GM18867 (cell line): Measurements from ENCODE around the gene CFAP46.
"Not testable (repeated sequence)": the region's sequence is repeated elsewhere in the genome, so short reads cannot be mapped to it uniquely, and the experiment has no call there.

Source experiments
- ATAC-seq: cut with Tn5 transposase; IDR thresholded peaks from one replicate; pipeline ENCODE4 v1.9.1; 2021; ENCODE audit warnings: mild to moderate bottlenecking, moderate library complexity; ENCODE audit not compliant: unreplicated experiment

The CFAP46 gene

DNA sequence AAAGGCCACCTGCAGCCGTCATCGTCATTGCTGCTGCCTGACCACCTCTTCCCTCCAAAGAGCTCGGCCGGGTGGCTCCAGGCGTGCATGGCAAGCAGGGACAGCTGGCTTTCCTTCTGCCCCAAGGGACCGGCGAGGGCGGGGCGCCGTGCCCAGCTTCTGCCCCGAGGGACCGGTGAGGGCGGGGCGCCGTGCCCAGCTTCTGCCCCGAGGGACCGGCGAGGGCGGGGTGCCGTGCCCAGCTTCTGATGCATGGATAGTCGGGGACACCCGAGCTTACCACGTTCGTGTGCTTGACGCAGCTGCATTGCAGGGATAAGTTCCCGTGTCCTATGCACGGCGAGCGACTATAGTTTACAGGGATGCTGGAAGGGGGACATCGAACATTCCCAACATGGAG, 27.0 kb downstream of the CFAP46 start:
- ATAC-seq: no peak

DNA sequence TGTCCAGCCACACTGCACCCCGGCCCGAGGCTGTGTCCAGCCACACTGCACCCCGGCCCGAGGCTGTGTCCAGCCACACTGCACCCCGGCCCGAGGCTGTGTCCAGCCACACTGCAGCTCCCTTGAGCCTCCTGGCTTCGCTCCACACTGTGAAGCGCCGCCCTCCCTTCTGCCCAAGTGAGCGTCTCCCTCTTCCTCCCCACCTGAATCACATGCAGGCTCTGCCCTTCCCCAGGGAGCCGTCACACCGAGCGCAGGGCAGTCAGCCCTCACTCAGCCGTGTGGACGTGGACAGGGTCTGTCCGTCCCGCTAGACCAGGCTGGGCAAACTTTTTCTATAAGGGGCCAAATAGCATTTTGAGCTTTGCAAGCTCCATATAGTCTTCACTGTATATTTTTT, 27.6 kb downstream of the CFAP46 start:
- no peak for ATAC-seq

DNA sequence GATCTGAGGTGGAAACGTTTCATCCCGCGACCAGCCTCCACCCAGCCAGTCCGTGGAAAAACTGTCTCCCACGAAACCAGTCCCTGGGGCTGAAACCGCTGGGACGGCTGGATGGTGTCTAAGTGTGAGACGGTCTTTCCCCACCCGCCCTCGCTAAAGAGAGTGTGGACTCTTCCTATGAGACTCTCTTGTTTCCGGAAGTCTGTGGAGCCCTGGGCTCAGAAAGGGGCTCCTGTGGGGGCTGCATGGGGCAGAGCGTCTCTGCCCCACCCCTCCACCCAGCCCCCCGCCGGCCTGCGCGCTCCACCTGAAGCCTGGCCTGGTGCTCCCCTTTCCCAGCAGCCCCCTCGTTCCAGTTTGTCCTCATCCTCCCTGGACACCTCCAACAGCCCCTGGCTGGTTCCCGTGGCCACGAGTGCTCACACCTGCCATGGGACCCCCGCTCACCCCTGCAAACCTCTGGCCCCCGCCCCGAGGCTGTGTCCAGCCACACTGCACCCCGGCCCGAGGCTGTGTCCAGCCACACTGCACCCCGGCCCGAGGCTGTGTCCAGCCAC, 28.7 kb downstream of the CFAP46 start:
- ATAC-seq: no peak

DNA sequence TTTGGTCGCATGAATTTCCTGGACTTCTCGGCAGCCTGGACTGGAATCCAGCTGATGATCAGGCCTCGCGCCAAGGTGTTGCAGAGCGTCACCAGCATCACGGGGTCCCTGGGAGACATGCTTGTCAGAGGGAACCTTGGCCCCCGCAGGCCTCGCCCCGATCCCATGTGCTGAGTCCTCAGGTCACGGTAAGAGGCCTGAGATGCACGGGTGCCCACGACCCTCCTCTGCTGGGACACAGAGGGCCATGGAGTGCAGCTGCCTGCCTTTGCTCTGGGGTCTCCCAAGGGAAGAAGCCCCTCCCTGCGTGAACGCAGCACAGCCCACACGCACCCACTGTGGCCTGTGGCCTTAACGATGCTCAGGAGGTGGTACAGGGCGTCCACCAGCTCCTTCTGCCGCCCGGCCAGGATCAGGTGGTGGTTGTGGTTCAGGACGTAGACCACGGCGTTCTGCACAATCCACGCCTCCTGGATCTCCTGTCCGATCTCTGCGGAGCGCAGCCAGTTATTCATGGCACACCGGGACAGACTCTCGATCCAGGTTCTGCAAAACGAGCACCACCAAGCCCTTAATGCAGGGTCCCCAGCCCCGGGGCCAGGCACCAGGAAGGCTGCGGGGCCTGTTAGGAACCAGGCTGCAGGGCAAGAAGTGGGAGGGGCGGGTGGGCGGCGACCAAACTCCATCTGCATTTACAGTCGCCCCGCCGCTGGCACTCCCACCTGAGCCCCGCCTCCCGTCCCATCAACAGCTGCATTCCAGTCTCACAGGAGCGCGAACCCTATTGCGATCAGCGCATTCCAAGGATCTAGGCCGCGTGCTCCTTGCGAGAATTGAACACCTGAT, 29.4 kb downstream of the CFAP46 start:
- no peak for ATAC-seq

DNA sequence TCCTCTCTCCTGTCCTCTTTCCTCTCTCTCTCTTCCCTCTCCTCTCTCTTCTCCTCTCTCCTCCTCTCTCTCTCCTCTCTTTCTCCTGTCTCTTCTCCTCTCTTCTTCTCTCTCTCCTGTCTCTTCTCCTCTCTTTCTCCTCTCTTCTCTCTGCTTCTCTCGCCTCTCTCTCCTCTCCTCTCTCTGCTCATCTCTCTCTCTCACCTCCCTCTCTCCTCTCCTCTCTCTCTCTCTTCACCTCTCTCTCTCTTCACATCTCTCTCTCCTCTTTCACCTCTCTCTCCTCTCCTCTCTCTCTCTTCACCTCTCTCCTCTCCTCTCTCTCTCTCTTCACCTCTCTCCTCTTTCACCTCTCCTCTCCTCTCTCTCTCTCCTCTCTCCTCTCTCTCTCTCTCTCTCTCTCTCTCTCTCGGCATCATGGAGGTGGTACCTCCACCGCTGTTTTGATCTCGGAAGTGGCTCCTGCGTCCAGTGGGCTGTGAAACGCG, 30.1 kb downstream of the CFAP46 start:
- no peak for ATAC-seq

DNA sequence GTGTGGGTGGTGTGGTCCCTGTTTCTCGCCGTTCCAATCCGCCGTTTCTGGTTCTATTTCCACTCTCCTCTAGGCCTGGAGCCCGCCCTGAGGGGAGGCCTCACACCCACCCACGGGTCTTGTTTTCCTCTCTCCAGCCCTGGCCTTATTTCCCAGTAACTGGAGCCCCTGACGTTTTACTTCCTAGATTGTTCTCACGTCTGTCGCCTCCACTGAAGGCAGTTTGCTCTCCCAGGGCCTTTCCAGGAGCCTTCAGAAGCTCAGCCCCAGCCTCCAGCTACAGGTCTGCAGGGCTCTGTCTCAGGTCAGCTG, 30.6 kb downstream of the CFAP46 start:
- no peak for ATAC-seq

DNA sequence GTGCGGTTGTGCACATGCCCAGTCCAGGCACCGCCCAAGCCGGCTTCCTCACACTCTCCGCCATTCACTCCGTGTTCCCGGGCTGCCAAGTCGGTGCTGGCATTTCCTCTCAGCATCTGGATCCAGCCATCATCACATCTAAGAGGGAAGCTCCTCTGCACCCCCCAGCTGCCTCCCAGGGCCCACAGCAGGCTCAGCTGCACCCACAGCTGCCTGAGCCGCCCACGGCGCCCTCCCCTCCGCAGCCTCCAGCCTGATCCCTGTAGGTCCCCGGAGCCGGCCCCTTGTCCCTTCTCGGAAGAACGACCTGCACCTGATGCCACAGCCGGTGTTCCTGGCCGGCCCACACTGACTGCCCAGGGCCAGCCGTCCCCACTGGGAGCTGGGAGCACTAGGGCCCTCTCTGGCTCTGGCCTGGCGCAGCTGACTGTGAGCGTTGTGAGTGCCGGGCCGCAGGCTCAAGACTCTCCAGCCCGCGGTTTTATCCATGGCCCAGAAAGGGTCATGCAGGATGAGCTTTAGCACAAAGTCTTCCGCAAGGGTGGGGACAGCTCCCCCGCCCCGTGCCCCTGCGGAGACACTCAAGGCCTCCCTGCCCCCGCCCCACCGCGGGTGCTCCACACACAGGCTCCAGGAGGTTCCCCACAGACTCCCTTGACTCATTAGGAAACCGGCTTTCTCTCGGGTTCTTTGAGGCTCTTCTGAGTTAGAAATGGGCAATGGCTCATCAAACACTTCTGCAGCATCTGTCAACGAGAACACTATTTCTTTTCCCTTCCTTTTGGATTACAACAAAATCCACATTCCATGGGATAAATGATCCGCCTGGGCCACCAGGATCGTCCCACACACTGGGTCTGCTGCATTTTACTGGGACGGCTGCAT, 31.2 kb downstream of the CFAP46 start:
- ATAC-seq: no peak

DNA sequence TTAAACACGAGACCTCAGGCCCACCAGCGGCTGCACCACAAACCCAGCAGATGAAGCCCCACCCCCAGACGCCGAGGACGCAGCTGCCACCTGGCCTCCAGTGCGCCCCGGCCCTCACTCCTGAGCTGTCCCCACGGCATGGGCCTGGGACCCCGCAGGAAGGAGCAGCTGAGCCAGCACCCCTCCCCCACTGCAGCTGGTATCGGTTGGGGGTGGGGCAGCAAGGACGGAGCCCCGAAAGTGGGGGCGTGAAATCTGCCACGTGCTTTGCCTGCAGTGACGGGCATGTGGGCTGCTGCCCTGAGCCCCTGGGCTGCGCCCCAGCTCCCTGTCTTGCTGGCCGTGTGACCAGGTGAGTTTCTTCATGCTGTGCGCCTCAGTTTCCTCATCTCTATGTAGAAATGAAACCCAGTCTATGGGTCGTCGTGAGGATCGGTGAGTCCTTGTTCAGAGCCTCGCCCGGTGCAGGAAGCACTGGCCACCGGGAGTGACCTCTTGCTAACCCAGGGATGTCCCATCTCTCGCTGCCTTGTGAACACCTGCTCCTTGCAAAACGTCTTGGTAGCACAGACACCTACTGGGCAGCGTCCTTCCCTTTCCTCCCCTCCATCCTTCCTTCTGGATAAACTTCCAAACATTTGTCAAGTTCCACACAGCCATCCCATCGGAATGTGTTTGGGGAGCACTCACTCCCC, 32.0 kb downstream of the CFAP46 start:
- no peak for ATAC-seq

DNA sequence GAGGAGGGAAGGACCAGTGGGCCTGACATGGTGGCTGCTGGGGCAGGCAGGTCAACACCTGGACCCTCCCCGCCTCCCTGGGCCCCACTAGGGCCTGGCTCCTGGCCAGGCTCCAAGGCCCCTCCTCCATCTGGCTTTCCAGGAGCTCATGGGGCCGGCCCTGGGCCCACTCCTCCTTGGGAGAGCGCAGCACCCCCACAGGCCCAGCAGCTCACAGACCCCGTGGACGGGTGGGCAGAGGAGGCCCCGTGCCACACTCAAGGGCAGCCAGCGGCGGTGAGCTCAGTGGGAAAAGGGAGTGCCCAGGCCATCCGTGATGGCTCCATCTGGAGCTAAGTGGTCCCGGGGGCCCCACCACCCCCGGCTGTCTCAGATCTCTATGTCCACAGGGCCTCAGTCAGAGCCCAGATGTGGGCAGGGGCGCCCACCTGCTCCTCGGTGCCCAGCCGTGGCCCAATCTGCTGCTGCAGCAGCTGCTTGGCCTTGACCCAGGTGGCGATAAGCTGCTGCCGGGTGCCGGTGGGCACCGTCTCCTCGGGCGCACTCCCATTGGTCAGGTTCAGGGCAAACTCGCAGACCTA, 32.8 kb downstream of the CFAP46 start:
- ATAC-seq: no peak

DNA sequence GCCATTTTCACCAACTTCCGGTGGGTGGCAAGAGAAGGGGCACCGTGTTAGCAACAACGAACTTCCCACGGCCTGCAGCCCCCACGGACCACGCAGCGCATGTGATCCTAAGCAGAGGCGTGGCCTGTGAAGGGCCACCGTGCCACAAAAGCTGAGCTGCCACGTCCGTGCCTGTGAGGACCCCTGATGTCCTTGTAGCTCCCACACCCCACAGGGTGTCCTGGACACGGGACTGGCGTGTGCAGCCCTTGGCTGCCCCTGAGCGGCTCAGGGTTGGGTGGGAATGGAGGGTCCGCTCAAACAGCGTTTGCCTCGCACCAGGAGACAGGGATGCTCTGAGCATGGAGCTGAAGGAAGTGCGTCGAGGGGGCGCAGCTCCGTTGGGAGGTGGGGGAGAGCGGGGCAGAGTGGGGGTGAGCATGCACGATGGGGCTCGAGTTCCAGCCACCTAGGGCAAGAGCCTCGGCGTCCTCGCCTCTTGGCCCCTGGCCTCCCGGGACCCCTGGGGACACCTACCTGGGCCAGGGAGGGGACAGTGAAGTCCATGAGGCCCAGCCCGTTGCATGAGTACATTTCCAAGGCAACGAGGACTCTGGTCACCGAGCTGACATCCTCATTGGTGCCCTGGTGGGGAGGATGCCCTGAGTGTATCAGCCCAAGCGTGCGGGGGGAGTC, 33.6 kb downstream of the CFAP46 start:
- no peak for ATAC-seq

DNA sequence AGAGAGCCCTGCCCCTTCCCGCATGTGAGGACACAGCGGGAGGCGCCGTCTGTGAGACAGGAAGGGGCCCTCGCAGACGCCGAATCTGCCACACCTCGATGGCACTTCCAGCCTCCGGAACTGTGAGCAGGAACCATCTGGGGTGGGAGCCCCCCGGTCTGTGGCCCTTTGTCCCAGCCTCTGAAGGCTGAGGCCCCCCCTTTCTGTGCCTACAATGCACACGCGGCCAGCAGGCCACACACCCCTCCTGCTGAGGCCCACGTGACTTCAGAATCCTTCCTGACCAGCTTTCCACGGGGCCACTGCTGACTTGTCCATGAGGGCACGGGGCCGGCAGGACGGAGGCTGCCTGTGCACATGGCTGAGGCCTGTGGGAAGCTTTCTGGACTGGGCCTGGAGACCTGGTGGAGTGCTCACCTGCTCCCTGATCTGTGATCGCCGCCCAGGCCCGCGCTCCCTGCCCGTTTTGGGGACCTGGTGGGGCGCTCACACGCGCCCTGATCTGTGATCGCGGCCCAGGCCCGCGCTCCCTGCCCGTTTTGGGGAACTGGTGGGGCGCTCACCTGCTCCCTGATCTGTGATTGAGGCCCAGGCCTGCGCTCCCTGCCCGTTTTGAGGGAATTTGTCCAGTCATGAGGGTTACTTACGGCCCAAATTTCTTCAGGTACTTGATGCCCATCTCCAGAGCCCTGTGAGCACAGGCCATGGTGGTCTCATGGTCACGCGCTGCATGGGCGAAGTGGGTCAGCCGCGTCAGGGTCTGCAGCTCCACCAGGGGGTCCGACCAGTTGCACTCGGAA, 34.3 kb downstream of the CFAP46 start:
- ATAC-seq: no peak

DNA sequence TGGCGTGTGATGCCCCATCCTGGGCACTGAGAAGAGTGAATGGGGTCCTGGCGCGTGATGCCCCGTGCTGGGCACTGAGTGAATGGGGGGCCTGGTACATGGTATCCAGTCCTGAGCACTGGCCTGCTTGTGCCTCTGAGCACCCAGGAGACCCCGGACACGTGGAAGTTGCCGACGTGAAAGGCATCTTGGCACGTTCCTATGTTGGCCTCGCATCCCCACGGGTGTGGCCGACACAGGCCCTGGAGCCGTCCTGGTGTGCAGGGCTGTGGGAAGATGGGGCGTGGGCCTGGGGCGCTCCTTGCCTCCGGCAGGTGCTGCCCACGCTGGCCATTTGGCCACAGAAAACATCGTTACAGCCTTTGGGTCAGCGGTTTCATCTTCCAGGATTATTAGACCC, 35.5 kb downstream of the CFAP46 start:
- no peak for ATAC-seq

DNA sequence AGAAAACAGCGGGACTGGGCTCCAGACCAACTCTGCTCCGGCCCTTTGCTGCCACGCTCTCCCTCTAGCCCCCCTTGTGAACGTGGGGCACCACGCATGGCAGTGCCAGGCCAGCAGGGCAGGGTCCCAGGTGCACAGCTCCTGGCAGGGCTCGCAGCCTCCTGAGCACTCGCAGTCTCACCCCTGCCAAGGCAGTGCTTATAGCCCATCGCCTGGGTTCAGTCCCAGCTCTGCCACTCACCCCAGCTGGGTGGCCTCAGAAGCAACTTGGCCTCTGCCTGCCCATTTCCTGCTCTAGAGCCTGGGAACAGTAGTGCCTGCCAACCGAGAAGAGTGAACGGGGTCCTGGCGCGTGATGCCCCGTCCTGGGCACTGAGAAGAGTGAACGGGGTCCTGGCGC, 36.3 kb downstream of the CFAP46 start:
- ATAC-seq: no peak

DNA sequence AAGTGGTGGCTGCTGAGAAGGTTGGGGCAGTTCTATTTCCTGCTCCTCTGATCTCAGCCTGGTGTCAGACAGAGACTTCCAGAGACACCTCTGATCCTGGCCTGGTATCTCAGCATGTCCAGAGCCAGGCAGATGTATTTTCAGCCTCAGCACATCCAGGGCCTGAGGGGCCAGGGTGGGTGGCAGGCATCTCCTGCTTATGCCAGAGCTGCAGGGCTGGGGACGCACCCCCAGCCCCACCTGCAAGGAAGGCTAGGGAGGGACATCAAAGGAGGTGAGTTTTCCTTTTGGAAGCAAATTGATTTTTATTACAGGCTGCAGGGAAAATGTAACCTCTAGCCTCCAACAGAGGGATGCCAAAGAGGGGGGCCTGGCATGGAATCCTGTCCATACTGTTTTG, 36.7 kb downstream of the CFAP46 start:
- no peak for ATAC-seq

DNA sequence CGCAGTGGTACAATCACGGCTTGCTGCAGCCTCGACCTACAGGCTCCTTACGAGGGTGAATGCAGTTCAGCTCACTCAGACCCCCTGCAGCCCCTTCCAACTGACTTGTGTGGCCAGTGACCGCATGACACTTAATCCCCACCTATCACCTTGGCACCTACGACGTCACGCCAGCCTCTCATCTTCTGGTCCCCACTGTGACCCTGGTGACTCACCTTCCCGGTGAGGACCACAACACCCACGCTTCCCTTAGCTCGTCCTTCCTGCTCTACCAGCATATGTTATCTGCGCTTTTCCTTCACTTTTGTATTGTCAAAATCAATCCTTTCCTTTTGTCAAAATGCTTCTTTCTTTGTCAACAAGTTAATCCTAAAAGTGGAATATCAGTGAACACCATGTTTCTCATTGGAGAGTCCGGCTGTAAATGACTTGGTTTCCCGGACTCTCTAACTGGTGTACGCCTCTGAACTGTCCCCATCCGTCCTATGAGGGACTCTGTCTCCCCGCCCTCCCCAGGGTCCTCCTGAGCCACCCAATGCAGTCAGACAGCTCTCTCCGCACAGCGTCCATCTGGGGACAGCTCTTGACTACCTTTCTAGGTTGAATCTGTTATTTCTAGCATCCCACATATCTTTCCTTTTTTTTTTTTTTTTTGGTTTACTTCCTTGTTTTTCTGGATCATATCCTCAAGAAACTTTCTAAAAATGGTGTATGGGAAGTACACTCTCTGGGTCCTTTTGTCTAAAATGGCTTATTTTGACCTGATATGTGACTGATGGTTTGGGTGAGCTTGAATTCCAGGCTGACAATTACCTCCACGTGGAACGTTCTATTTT, 37.3 kb downstream of the CFAP46 start:
- ATAC-seq: no peak

DNA sequence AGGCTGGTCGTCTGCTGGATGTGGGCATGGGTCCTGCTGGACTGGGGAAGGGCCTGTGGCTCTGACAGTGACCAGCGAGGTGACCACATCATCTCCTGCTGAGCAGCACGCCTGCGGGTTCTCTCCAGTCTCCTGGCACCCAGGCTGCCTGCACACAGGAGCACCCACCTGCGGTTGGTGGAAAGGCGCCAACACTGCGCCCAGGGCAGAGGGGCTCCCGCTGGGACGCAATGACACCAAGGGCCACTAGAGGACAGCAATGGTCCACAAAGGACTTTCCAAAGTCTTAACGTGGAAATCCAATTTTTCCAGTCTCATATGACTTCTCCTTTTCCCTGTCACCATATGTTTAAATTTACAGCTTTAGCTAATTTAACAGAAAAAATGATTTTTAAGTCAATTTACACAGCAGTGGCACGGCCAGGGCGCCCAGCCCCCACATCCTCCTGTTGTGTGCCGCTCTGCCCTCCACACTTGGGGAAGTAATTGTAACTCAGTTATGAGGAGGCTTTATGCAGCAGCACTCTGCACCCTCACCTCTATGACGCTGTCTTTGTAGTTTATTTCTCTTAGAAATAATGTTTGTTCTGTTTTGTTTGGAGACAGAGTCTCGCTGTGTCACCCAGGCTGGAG, 38.1 kb downstream of the CFAP46 start:
- no peak for ATAC-seq

DNA sequence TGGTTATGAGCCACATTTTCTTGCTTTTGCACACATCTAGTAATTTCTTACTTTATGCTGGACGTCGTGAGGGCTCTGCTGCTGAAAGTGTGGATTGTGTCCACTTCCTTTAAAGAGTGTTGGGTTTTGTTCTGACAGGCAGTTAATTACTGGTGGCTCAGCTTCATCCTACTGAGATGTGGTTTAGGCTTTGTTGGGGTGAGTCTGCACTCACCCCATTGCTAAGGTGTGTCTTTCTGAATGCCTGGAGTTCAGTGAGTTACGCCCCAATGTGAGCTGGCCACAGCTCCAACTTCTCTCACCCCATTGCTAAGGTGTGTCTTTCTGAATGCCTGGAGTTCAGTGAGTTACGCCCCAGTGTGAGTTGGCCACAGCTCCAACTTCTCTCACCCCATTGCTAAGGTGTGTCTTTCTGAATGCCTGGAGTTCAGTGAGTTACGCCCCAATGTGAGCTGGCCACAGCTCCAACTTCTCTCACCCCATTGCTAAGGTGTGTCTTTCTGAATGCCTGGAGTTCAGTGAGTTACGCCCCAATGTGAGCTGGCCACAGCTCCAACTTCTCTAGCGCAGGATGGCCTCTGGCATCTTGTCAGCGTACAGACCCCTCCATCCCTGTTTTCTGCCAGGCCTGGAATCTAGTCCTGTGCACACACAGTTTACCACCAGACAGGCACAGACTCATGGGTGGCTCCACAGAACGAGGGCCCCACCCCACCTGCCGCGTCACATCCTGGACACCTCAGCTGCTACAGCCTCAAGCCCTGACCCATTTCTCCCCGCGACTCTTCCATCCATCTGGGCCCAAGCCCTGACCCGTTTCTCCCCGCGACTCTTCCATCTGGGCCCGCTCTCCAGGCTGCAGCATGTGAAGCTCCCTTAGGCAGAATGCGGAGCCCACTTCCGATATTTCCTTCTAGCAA, 39.5 kb downstream of the CFAP46 start:
- ATAC-seq: not testable (repeated sequence)
